HG03095 (cell line): ENCODE data around the gene SLC10A7.

Source experiments
- ATAC-seq: cut with Tn5 transposase; IDR thresholded peaks from one replicate; pipeline ENCODE4 v1.9.1; 2021; ENCODE audit warnings: moderate library complexity; ENCODE audit not compliant: unreplicated experiment

SLC10A7 gene

GRCh38 chr4:146521541-146522097 is at the start of gene SLC10A7:
SLC10A7 (minus strand) TSS chr4:146521940; CDS start chr4:146521717, 223 bp downstream.
- peak; percentile 84 for ATAC-seq

GRCh38 chr4:146567396-146567795 is 45.7 kb upstream of the SLC10A7 start:
- no peak for ATAC-seq

GRCh38 chr4:146564492-146564891 is 42.8 kb upstream of the SLC10A7 start:
- ATAC-seq = no peak

- ATAC-seq = no peak
Observed at GRCh38 chr4:146550161-146550560, 28.4 kb upstream of the SLC10A7 start.

- no peak for ATAC-seq
Observed at GRCh38 chr4:146548443-146548842, 26.7 kb upstream of the SLC10A7 start.

GRCh38 chr4:146545102-146545501 is 23.4 kb upstream of the SLC10A7 start:
- ATAC-seq = no peak

GRCh38 chr4:146534178-146534577 is 12.4 kb upstream of the SLC10A7 start:
- ATAC-seq = no peak

GRCh38 chr4:146525754-146526153 is 4.0 kb upstream of the SLC10A7 start:
- ATAC-seq = no peak

GRCh38 chr4:146524663-146525062 is 2.9 kb upstream of the SLC10A7 start:
- no peak for ATAC-seq

GRCh38 chr4:146522869-146523205 is 1.1 kb upstream of the SLC10A7 start:
- peak; percentile 19 for ATAC-seq

- ATAC-seq = peak; percentile 66
Observed at GRCh38 chr4:146522098-146522868, 543 bp upstream of the SLC10A7 start.

- peak; percentile 42 for ATAC-seq
Observed at GRCh38 chr4:146520896-146521540, 722 bp downstream of the SLC10A7 start.

GRCh38 chr4:146514651-146515357 is 6.9 kb downstream of the SLC10A7 start:
- no peak for ATAC-seq

GRCh38 chr4:146513548-146513947 is 8.2 kb downstream of the SLC10A7 start:
- no peak for ATAC-seq

GRCh38 chr4:146511381-146511780 is 10.4 kb downstream of the SLC10A7 start:
- ATAC-seq = no peak

GRCh38 chr4:146510942-146511341 is 10.8 kb downstream of the SLC10A7 start:
- ATAC-seq = no peak

- no peak for ATAC-seq
Observed at GRCh38 chr4:146508229-146508939, 13.4 kb downstream of the SLC10A7 start.

GRCh38 chr4:146507632-146508031 is 14.1 kb downstream of the SLC10A7 start:
- no peak for ATAC-seq

GRCh38 chr4:146506272-146506671 is 15.5 kb downstream of the SLC10A7 start:
- ATAC-seq = no peak

GRCh38 chr4:146500216-146500615 is 21.5 kb downstream of the SLC10A7 start:
- ATAC-seq = no peak

- ATAC-seq = no peak
Observed at GRCh38 chr4:146498291-146498690, 23.4 kb downstream of the SLC10A7 start.
